Islet precursor cell (in vitro differentiated cells): ENCODE results near the gene ZFYVE28.

Experiments used
- DNase-seq: peaks from one replicate; pipeline ENCODE4 v3.0.0-alpha.2; 2018

The ZFYVE28 gene

DNA sequence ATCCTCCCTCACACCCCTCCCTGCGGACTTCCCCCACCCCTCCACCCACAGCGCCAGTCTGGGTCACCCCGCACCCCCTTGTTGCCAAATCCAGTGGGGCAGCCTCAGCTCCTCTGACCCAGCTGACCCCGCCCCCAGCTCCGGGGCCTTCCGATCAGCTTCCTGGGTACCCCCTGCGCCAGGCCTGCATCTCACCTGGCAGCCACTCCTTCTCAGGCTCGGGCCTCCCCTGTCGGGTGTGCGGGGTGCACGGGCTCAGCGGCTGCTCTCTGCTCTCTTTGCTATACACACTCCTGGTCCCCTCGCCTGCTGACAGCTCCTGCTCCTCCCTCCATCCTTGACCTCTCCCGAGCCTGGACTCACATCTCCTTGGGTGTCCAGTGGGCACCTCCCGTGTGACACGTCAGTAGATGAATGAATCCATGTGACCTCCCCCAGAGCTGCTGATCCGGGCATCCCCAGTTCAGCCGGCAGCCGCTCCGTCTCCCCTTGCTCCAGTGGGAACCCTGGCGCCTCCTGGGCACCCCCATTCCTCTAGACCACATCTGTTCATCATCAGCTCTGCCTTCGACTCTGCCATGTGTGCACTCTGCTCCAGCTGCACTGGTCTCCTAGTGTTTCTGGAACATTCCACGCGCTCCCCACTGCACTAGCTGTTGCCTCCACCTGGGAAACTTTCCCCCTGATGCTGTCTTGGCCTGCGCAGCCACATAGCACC is 10.2 kb upstream of the ZFYVE28 start:
- peak; percentile 43 for DNase-seq

DNA sequence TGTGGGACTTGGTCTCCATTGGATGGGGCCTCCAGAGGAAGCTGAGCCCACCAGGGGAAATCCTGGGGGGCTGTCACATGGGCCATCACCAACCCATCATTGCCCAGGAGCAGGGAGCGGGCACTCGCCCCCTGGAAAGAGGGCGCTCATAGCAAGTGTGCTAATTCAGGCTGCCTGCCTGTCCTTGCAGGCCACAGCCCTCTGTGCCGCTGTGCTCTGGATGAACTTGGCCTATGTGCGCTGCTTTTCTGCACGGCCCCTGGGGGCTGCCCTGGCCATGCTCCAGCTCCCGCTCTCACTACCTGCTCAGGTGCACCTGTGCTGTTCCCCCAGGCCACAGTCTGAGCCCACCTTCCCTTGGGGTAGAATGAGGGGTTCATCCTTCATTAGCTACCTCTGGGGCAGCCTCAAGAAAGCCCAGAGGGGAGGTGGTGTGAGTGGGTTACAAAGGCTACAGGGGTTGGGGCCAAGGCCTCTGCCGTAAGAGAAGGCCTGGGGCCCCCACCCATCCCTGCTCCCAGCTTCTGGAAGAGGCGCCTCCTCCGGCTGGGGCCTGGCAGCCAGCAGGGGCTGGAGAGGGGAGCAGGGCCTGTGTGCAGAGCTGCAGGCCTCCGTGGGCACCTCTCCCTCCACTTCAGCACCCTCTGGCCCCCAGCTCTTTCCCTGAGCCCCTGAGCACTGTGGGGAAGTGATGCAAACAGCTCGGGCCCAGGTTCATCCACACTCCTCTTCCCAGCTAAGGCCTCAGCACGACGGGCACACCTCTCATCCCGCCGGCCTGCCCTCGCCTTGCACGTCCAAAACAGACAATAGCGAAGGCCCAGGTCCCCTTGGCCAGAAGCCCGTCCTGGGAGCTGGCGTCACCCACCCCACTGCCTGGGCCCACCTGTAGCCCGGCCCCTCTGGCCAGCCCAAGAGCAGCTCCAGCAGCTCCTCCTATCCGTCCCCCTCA is 9.2 kb upstream of the ZFYVE28 start:
- DNase-seq = no peak

DNA sequence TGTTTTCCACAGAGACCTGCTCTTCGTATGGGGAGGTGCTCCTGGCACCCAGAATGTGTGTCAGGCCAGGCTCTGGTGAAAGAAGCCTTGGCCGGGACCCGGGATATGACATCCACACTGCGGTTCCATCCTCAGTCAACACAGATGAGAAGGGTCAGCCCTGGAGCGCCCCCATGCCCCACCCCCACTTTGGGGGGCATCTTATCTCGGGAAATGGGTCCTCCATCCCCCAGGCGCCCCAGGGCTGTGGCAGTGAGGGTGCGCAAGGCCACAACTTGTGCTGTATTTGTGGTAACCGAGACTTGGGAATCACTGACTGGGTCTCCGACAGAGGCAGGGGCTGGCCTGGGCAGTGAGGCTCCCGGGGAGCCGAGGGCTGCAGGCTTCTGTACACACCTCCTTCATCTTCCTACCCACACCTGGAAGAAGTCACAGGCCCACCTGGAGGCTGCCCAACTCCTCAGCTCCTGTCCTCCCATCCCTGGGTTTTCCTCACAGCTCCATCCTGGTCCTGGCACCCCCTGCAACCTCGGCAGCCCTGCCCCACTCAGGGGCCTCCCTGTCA is 8.3 kb upstream of the ZFYVE28 start:
- no peak for DNase-seq

DNA sequence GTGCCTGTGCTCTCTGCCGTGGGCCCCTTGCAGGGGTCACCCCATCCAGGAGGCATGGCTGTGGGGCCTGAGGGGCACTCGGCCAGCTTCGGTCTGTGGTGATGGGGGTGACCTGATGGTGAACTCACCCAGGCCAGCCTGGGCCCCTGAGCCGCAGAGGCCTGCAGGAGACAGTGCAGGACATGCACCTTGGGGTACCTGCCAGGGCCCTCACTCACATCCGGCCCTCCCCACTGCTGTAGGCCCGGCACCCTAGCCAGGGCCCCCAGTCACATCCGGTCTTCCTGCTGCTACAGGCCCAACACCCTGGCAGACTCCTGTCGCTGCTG is 7.6 kb upstream of the ZFYVE28 start:
- DNase-seq = no peak

DNA sequence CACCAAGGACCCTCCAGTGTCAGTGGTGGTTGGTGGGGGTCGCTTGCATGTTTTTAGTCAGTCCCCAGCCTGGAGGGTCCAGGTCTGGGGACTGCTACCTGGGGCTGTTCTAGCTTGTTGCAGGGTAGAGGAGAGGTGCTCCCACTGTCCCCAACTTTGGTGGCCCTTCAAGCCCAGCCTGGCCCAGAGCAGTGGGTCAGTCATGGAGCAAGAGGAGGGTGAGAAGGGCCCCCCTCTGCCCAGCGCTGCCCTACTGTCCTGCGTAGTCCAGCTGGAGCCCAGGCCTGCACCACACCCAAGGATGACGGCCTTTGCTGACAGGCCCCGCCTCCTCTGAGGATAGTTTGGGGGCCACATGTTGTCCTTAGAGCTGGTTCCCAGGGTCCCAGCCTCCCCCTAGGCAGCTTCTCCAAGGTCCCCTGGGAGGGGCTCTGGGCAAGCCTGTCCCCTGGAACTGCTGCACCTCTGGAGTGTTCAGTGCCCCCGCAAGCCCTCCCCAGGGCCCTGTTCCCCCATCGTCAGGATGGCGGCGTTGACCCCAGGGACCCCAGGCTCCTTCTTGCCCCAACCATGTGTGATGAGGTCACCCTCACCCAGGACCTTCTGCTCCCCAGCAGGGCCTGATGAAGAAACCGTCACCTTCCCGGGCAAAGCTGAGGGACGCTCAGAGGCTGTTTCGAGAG is 7.1 kb upstream of the ZFYVE28 start:
- DNase-seq = no peak

DNA sequence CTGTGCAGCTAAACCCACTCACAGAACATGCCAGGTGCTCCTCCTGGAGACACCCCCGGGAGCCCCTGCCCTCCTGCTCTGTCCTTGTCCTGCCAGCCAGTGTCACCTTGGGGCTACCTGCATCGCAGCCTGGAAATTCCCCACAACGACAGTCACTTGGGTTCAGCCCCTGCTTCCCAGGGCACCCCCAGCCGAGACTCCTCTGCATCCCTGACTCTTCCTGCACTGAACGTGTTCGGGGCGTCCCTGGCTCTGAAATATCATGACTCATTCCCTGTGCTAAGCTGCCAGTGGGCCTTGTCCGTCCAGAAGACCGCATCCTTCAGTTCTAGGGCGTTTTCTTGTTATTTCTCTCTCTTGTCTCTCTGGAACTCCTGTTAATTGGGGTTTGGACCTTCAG is 6.1 kb upstream of the ZFYVE28 start:
- DNase-seq = no peak

DNA sequence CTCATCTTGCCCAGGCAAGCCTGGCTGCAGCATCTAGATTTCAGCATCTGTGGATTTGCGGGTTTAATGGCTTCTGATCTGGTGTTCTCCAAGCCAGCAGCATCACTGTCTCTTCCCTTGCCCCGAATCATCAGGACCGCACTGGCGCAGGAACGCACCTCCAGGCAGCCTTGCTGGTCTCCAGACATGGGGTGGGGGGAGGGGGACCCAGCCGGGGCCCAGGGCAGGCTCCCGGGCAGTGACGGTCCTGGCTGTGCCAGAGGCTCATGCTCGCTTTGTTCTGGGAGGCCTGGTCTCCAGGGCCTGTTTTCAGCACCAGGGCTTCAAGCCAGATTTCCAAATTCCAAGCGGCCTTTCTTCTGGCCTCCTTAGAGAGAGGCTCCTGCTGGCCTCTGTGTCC is 5.2 kb upstream of the ZFYVE28 start:
- DNase-seq = no peak

DNA sequence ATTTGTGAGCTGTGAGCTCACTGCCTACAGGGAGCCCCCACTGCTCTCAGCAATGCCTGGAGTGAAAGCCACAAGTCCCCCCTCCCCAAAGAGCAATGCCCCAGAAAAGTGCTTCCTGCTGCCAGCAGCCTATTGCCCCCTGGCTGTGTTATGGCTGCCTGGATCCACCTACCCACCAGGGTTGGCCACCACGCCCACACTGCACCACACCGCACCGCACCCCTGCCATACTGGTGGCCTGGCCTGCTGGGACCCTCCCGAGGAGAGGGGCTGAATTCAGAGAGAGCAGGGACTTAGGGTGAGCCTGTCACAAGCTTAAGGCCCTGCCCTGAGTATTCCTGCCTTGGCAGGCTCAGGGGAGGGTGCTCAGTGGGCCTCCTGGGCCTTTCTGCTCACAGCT is 4.6 kb upstream of the ZFYVE28 start:
- no peak for DNase-seq

DNA sequence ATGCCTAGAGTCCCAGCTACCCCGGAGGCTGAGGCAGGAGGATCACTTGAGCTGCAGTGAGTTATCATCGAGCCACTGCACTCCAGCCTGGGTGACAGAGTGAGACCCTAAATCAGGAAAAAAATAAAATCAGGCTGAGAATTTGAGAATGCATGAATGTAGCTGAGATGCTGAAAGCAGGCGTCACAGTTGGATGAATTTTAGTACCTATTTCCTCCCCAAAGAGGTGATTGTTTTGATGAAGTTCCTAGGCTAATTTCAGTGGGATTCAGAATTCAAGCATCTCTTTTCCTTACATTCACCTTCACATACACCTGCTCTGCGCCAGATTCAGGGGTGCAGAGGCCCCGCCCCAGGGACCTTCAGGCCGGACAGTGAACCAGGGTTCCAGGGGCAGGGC is 3.5 kb upstream of the ZFYVE28 start:
- no peak for DNase-seq

DNA sequence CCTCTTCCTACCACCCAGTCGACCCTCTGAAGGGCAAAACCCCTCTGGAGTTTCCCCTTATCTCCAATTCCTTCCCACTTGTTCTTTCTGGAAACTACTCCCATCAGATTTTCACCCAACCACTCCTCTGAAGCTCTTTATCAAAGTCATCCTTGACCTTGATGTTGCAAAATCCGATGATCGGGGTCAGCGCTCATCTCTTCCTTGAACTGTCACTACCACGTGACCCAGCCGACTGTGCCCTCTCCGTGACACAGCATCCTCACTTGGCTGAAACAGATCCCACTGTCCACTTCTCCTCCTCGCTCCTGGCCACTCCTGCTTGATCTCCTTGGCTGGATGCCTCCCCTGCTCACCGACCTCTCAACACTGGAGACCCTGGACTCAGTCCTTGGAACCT is 1.4 kb upstream of the ZFYVE28 start:
- DNase-seq = no peak

DNA sequence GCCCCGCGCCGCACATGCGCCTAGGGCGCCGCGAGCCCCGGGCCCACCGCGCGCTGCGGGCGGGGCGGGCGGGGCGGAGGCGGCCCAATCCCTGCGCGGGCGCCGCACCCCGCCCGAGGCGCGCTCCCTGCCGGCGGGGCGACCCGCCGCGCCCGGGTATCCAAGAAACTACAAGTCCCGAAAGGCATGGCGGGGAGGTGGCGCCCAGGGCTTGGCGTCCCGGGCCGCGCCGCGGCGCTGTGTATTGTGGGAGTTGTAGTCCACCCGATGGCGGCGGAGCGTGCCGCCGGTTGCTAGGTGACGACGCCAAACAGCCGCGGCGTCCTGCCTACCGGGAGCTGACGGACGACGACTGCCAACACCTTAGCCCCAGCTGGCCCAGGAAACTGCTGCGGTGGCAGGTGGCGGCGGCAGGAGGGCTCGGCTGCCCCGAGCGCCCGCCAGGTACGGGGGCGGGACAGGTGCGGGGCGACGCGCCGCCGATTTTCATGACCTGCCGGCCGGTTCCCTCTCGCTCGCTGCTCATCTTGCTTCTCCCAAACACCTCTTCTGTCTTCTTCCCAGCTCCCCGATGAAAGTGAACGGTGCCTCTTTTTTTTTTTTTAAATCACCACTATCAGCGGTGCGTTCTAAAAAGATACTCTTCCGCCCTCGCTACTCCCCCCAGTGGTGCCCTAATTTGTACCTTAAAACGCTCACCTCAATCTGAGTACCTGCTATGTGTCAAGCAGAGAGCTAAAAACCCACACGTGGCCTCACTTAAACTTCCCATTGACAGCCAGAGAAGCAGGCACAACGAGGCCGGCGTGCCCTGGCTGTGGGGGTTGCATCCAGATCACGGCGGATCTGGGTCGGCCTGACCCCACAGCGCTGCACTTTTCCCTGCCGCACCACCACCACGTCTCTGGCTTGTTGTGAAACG is 466 bp upstream of the ZFYVE28 start, which contains the start of gene CFAP99:
Gene CFAP99 (plus strand): TSS at position 306 of the 922 bp plus-strand sequence.
- peak; percentile 98 for DNase-seq

DNA sequence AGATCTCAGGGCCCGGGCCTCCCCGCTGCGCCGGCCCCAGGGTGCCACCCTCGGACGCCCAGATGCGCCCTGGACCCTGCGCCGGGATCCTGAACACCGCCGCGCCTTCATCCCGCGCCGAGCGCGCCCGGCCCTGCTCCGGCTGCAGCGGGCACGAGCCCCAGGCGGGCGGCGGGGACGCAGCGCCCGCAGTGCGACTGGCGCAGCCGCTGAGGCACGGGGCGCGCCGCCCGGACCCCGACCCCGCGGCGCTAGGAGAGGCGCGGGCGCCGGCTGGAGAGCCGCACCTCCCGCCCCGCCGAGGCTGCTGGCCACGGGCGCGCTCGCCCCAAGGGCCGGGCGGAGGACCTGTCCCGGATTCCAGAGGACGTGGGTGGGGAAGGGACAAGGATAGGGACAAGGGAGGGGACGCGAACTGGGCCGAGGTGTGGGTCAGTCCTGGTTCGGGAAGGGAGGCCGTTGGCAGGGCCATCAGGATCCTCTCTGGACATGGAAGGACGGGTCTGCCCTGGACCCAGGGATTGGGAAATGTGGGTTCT is 1.1 kb downstream of the ZFYVE28 start:
- DNase-seq = no peak

DNA sequence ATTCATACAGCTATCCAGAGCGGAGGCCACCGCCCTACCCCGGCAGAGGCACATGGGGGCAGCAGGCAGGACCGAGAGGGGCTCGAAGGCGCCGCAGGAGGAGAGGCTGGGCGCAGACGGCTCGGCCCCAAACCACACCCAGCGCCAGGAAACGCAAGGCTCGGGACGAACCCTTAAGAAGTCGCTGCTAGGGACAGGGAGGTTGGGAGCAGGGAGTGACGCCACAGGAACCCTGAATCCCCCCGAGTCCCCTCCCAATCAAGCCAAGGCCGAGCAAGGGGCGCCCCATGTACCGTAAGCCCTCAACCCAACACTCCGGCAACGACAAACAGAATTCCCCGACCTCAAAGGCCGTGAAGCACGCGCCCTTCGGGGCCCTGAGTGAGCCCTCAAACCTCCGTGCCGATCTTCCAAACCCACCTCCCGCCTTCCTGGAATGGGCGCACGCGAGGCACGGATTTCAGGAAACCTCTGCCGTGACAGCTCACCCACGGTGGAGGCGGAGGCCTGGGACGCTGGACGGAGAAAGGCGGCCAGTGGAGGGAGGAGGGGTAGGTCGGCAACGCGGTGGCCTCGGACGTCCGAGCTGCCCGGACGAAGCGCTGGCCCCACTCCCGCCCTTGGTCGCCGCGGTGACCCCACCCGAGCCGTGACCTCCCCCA is 1.8 kb downstream of the ZFYVE28 start:
- peak; percentile 62 for DNase-seq

DNA sequence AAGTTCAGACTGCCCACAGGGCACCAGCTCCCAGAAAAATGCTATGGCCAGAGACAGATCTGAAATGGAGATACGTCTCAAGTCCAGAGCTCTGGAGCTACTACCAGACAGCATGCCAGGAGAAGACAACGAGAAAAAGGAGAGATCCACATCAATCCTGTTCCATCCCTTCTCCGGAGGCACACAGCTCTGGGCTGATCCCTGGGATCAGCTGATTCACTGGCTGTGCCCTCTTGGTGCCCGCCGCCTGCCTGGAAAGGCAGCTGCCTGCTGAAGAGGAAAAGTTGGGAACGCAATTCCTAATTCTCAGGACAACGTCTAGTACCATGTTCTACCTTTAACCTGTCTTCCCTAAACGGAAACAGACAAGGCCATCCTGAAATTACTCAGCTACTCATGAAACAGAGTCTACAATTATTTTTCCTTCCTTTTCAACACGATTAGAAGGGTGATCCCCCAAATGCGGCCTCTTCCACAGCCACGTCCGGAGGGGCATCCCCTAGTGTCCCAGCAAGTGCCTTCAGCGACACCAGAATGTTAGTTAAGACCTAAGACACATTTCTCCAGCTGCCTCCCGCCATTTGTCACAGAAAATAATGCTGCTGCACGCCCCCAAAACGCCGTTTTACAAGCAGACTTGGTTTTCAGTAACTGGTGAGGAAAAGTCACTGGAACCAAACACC is 2.4 kb downstream of the ZFYVE28 start:
- DNase-seq = no peak

DNA sequence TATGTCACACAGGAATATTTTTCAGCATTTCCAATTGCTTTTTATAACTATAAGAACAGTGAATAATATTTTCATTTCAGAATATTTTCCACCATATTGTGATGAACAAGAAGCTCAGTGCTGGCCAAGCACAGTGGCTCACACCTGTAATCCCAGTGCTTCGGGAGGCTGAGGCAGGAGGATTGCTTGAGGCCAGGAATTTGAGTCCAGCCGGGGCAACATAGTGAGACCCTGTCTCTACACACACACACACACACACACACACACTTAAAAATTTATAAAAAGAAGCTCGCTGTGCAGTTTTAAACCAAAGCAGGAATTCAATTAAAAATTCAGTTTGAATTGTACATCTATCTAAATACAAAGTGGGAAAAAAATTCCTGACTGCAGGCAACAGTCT is 3.2 kb downstream of the ZFYVE28 start:
- no peak for DNase-seq

DNA sequence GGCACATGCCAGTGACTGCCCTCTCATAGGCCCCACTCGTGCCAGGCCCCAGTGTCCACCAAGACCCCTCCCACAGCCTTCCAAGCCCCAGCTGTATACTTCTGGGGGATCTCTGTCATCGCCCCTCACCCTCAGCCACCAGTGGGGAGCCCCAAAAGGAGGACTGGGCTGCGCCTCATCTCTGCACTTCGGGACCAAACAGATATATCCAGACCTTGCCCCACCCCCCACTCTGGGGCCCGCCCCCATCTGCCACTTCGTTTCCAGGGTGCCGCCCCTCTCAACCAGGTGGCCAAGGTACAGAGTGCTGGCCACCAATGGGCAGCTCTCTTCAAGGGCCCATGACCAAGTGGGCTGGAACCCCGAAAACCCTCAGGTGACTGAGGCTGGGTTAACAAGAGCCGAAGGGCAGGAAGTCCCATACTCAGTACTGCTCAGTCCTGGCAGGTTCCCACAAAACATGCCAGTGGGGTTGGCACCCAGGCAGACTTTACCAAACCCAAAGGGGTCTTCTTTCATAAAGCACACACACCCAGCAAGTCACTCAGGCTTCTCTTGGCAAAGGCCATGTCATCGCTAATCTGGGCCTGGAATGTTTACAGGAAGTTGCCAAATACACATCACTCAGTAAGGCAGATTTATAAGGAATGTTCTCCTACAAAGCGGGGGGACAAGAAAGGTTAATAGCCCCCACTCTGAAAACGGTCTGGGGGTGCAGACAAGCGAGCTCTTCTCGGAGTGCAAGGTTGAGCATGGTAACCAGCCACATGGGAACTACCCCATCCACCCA is 4.4 kb downstream of the ZFYVE28 start:
- DNase-seq = no peak

DNA sequence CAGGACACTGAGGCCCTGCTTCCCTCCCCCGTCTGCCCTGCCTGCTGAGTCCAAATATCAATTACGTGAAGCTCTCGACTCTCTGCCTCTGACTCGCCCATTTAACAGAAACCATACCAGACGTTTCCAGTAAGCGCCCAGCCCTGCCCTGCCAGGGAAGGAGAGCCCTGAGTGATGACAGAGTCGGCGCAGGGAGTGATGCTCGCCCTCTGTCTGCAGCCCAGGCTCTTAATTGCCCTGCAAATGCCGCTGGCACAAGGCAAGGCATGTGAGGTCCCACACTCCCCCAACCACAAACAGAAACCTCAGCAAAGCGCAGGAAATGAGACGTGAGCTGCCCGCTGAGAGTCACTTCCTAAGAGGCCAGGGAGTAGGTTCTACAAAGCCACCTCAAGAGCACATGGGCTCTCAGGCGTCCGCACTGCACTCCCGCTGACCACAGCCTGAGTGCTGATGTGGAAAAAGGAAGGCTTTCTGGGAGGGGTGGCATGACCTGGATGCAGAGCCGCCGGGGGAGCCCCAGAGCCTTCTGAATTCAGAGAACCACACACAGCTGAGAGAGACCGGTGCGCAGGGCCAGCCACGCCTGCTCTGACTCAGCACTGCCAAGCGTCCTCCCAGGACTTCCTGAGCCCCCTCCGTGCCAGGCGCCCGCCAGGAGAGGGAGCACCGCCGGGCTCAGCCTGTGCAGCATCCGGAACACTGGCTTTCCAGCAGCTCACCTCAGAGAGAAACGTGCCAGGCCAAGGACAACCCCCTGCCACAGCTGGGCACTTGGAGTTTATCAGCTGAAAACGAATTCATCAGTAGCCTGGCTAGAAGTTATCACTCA is 5.3 kb downstream of the ZFYVE28 start:
- DNase-seq = peak; percentile 96

DNA sequence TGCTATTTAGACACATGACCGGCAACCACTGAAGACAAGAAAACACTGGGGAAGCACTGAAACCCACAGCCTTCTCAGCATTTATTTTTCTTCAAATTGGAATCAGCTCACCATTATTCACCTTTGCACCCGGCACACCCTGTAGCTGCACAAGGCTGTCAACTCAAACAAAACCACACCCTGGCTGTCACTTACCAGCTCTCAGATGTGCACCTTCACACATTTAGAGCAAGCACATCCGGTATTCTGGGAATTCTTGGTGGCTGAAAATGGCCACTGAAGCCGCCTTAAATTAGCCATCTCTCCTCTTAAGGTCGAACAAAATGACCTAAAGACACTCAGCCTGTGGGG is 5.9 kb downstream of the ZFYVE28 start:
- DNase-seq = no peak
